Neural cell (in vitro differentiated cells): ENCODE data around the gene SGSM1.

Experiments used
- EP300 ChIP-seq: fragments of 450-650 bp; conservative IDR thresholded peaks from 2 replicates; pipeline ENCODE4 v1.6.1; 2014; ENCODE audit warnings: antibody characterized with exemption, mild to moderate bottlenecking, moderate library complexity; ENCODE audit not compliant: poor library complexity, severe bottlenecking
- MXI1 ChIP-seq: fragments of 450-650 bp; conservative IDR thresholded peaks from 2 replicates; pipeline ENCODE4 v1.6.1; 2014; ENCODE audit warnings: antibody characterized with exemption, mild to moderate bottlenecking; ENCODE audit not compliant: poor library complexity, severe bottlenecking
- POLR2AphosphoS5 ChIP-seq: IDR thresholded peaks from 2 replicates; pipeline ENCODE4 v1.6.1; 2012
- SMC3 ChIP-seq: fragments of 450-650 bp; conservative IDR thresholded peaks from 2 replicates; pipeline ENCODE4 v1.6.1; 2014; ENCODE audit warnings: antibody characterized with exemption, mild to moderate bottlenecking, moderate library complexity; ENCODE audit not compliant: poor library complexity
- TAF1 ChIP-seq: IDR thresholded peaks from 2 replicates; pipeline ENCODE4 v1.6.1; 2012; ENCODE audit warnings: low read depth
- TF ChIP-seq, protein P1 (sequence below): fragments of 450-650 bp; IDR thresholded peaks from 2 replicates; pipeline ENCODE4 v1.5.1; 2014; ENCODE audit warnings: antibody characterized with exemption, mild to moderate bottlenecking, moderate library complexity; ENCODE audit not compliant: poor library complexity, severe bottlenecking
- TF ChIP-seq, protein P2 (sequence below): IDR thresholded peaks from 2 replicates; pipeline ENCODE4 v1.6.1; 2012; ENCODE audit warnings: borderline replicate concordance

DNA sequence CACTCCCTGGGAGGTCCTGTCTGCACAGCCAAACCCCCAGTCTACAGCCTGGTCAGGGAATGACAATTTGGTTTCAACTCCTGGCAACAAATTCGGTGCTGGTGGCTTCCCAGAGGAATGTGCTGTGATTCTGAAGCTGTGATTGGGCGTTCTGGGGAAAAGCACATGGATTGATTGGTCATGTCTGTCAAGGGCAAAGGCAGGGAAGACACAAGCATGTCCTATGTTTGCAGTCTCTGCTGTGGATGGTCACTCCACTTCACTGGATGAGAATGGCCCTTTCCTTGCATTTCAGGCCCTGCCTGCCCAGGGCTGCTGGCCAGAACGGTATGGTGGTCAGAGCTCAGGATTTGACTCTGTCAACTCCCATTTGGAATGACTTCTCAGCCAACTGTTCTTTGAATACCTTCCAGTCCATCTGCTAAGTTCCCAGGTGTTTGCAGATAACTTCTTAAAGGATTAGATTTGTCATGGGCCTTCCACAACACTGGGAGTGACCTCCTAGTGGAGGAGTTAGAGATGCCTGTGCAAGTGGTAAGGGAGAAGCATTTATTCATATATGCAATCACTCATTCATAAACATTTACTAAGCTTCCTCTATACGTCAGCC lies 42.7 kb downstream of the SGSM1 start:
- TF ChIP-seq, protein P1, sequence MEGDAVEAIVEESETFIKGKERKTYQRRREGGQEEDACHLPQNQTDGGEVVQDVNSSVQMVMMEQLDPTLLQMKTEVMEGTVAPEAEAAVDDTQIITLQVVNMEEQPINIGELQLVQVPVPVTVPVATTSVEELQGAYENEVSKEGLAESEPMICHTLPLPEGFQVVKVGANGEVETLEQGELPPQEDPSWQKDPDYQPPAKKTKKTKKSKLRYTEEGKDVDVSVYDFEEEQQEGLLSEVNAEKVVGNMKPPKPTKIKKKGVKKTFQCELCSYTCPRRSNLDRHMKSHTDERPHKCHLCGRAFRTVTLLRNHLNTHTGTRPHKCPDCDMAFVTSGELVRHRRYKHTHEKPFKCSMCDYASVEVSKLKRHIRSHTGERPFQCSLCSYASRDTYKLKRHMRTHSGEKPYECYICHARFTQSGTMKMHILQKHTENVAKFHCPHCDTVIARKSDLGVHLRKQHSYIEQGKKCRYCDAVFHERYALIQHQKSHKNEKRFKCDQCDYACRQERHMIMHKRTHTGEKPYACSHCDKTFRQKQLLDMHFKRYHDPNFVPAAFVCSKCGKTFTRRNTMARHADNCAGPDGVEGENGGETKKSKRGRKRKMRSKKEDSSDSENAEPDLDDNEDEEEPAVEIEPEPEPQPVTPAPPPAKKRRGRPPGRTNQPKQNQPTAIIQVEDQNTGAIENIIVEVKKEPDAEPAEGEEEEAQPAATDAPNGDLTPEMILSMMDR: no peak
- TF ChIP-seq POLR2AphosphoS5: no peak
- no peak for TF ChIP-seq MXI1
- TF ChIP-seq TAF1: no peak
- TF ChIP-seq, protein P2, sequence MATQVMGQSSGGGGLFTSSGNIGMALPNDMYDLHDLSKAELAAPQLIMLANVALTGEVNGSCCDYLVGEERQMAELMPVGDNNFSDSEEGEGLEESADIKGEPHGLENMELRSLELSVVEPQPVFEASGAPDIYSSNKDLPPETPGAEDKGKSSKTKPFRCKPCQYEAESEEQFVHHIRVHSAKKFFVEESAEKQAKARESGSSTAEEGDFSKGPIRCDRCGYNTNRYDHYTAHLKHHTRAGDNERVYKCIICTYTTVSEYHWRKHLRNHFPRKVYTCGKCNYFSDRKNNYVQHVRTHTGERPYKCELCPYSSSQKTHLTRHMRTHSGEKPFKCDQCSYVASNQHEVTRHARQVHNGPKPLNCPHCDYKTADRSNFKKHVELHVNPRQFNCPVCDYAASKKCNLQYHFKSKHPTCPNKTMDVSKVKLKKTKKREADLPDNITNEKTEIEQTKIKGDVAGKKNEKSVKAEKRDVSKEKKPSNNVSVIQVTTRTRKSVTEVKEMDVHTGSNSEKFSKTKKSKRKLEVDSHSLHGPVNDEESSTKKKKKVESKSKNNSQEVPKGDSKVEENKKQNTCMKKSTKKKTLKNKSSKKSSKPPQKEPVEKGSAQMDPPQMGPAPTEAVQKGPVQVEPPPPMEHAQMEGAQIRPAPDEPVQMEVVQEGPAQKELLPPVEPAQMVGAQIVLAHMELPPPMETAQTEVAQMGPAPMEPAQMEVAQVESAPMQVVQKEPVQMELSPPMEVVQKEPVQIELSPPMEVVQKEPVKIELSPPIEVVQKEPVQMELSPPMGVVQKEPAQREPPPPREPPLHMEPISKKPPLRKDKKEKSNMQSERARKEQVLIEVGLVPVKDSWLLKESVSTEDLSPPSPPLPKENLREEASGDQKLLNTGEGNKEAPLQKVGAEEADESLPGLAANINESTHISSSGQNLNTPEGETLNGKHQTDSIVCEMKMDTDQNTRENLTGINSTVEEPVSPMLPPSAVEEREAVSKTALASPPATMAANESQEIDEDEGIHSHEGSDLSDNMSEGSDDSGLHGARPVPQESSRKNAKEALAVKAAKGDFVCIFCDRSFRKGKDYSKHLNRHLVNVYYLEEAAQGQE: no peak
- no peak for TF ChIP-seq SMC3
- no peak for TF ChIP-seq EP300
